HG03095 (cell line): ENCODE data around the gene LUC7L2.
"Not testable (repeated sequence)": the region's sequence is repeated elsewhere in the genome, so short reads cannot be mapped to it uniquely, and the experiment has no call there.

Experiments used
- ATAC-seq: cut with Tn5 transposase; IDR thresholded peaks from one replicate; pipeline ENCODE4 v1.9.1; 2021; ENCODE audit warnings: moderate library complexity; ENCODE audit not compliant: unreplicated experiment

LUC7L2 gene

DNA sequence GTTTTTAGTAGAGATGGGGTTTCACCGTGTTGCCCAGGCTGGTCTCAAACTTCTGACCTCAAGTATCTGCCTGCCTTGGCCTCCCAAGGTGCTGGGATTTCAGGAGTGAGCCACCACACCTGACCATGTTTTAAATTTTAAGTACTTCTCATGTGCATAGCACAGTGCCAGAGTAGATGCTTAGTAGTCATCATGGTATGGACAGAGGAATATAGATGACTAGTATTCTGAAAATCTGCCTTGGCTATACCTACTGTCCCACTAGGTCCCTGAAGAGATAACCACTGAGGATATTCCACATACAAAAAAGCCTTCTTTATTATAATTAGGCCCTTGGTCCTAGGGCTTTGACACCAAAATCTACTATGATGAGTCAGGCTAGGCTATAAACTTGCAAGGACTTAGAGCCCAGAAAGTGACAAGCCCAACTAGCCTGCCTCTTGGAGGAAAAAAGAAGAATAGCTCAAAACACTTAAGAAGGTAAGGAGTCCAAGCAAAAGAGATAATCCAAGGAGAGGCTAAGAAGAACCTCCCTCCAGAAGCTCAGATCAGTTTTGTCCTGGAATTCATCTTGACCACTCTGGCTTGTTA is 34.0 kb downstream of the LUC7L2 start:
- no peak for ATAC-seq

DNA sequence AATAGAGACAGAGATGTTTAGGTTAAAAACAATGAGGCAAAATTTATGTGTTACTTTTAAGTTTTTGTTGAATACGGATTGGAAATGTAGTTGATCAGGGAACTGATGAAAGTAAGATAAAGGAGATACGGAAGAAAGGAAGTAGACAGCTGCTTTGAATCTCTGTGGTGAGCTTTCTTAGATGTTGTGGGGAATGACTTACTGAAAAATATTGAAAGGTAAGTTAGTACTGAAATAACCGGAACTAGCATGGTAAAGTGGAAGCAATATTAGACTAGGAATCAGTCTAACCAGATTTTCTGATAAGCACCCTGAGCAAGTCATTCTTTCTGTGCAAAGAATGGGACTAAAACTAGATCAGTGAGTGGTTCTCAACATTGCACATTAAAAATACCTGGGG is 34.8 kb downstream of the LUC7L2 start:
- ATAC-seq = no peak

DNA sequence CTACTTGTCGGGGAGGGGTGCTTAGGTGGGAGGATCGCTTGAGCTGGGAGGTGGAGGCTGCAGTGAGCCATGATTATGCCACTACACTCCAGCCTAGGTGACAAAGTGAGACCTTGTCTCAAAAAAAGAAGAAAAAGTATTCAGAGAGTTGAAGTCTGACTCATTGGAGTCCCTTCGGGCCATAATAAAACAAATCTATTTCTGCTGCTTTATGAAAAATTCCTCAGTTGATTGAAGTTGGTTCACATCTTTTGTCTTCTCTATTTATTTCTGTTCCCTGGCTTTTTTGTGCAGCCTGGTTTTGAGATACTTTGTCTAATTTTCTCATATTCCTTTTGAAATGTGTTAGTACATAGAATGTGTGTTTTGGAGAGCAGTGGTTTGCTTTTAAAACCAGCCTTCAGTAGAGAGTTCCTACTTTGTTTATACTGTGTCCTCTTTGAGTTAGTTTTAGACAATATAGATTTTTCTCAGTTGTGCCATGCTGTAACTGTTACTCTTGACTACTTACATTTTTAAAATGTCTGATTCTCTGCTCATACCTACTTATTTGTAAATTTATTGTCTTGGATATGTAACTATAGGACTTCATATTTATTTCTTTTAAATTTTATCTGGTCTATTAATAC is 36.7 kb downstream of the LUC7L2 start:
- no peak for ATAC-seq

DNA sequence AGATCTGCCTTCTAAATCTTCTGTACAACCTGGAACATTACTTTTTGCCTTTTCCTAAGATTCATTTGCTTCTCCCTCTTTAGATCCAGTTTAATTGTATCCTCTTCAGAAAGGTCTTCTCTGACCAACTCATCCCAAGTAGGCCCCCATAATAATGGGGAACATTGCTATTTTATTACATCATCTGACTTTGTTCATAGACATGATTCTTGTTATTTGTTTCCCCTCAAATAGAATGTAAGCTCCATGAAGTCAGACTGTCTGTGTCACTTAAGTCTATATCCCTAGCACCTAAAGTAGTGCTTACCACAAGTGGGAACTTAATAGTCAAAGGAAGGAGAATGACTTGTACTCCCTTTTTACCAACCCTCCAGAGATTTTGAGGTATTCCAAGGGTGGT is 37.5 kb downstream of the LUC7L2 start:
- no peak for ATAC-seq

DNA sequence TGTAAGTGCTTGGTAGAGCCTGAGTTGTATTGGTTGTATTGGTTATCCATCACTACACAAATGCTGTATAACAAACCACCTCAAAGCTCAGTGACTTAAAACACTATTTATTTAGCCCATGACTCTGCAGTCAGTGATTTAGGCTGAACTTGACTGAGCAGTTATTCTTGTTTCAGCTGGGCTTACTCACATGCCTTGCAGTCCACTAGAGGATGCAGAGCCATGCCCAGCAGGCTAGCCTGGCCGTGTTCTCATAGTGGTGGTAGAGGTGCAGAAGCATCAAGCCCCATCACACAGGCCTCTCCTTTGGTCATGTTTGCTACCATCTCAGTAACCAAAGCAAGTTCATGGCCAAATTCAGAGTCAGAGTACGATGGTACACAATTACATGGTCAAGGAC is 43.9 kb downstream of the LUC7L2 start:
- ATAC-seq = no peak

DNA sequence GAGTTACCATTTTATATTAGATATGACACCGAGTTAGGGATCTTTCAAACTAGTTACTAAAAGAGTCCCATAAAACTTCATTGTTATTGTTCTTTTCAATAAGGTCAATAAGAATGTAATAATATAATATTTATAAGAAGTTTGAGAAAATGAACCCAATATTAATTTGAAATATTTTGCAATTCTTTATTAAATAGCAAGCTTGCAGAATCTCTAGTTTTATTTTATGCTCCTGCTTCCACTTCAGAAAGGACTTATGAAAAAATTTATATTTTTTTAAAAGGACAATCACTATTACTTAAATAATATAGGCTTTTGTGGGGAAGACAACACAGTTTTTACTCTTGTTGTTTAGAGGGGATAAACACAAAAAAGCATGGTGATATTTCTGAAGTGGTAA is 47.9 kb downstream of the LUC7L2 start:
- ATAC-seq = no peak

DNA sequence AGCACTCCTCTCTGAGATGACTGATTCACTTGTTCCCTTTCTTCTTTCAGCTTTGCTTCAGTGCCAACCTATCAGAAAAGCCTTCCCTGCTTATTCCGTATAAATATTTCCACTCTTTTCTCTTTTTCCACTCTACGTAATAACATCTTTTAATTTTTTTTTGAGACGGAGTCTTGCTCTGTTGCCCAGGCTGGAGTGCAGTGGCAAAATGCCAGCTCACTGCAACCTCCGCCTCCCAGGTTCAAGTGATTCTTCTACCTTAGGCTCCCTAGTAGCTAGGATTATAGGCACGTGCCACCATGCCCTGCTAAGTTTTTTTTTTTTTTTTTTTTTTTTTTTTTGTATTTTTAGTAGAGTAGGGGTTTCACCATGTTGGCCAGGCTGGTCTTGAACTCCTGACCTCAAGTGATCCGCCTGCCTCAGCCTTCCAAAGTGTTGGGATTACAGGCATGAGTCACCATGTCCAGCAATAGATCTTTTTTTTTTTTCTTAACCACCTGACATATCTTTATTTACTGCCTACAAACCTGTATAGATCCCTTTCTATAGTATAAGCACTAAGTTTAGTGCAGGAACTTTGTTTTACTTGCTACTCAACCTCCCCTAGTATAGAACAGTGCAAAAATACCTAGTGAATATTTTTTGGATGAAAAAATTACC is 55.2 kb downstream of the LUC7L2 start:
- not testable (repeated sequence) for ATAC-seq

DNA sequence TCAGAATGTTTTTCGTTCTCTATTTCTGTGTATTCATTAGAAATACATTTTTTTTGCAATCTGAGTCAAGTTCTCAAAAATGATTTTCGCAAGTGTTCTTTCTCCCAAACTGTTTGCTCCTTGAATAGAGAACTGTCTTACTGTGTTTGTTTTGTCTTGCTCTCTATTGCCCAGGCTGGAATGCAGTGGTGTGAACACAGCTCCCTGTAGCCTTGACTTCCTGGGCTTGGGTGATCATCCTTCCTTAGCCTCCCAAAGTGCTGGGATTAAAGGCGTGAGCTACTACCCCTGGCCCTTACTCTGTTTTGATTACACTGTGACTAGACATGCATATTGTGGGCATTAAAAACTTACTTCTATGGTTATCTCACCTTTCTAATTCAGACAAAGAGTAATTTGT is 56.7 kb downstream of the LUC7L2 start:
- ATAC-seq = no peak

DNA sequence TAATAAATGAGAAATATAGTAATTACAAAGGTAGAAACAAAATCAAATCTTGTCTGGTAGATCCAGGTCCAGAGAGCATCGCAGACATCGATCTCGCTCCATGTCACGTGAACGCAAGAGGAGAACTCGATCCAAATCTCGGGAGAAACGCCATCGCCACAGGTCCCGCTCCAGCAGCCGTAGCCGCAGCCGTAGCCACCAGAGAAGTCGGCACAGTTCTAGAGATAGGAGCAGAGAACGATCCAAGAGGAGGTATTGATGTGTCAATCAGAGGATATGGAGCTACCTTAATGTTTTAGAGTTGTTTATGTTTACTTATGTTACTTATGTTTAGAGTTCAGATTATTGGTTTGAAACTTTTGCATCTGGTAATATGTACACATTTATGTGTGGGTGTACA is 57.8 kb downstream of the LUC7L2 start:
- no peak for ATAC-seq

DNA sequence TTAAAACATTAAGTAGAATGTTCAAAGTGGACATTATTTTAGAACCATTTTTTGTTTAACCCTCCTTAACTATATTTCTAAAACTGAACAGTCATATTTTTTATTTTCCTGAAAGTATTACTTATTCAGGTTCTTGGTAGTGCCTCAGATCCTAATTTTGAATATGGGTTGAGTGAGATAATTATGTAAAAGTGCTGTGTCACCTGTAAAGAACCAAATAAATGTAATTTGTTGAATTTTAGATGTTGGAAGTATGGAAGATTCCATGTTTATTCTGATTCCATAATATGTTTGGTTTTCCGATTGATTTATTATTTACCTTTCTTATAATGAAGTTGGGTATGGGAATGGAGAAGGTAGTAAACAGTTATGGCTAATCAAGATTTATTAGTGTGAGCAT is 61.4 kb downstream of the LUC7L2 start:
- ATAC-seq = no peak

DNA sequence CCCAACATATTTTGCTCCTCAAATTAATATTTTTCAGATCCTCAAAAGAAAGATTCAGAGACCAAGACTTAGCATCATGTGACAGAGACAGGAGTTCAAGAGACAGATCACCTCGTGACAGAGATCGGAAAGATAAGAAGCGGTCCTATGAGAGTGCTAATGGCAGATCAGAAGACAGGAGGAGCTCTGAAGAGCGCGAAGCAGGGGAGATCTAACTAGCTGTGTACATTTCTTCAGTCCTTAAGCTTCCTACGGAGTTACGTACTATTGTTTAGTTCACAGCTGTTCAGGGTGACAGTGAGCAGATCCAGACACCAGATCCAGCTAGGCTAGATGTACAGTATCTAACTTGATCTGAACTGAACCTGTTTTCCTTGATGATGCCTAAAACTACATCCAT is 62.4 kb downstream of the LUC7L2 start:
- no peak for ATAC-seq

DNA sequence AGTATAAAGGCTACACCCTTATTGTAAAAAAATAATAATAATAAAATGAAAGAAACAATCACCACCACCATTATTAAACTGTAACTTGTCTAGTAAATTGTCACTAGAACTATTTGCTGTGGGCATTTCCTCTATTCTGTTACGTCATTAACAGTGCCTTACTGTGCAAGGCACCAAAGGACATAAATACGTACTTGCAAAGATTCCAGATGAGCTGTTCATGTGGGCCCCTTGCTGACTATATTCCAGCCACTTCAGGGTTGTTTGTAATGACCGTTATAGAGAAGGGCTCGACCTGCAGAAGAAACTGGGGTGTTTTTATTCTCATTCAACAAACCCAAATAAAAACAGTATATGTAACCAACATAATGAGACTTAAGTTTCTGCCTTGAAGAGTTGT is 63.4 kb downstream of the LUC7L2 start:
- no peak for ATAC-seq

DNA sequence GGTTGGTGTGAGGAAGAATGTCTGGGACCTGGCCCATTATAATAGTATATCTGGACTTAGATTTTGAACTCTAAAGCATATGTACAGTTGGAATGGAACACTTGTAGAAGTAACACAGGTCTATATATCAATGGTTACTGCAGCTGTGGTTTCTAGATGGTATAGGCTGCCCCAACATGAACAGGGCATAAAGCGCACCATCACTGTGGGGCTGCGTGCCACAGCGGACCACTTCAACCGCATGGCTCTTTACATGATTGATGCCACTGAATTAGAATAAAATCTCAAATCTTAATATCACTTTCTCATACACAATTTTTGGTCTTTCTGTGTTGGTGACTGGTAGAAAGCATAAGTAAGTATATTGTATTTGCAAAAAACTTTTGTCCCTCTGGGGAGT is 64.3 kb downstream of the LUC7L2 start:
- ATAC-seq = no peak

DNA sequence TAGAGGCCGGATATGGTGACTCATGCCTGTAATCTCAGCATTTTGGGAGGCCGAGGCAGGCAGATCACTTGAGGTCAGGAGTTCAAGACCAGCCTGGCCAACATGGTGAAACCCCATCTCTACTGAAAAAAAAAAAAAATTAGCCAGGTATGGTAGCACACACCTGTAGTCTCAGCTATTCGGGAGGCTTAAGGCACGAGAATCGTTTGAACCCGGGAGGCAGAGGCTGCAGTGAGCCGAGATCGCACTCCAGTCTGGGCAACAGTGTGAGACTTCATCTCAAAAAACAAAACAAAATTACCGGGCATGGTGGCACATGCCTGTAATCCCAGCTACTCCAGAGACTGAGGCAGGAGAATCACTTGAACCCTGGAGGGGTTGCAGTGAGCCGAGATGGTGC is 66.0 kb downstream of the LUC7L2 start:
- not testable (repeated sequence) for ATAC-seq

DNA sequence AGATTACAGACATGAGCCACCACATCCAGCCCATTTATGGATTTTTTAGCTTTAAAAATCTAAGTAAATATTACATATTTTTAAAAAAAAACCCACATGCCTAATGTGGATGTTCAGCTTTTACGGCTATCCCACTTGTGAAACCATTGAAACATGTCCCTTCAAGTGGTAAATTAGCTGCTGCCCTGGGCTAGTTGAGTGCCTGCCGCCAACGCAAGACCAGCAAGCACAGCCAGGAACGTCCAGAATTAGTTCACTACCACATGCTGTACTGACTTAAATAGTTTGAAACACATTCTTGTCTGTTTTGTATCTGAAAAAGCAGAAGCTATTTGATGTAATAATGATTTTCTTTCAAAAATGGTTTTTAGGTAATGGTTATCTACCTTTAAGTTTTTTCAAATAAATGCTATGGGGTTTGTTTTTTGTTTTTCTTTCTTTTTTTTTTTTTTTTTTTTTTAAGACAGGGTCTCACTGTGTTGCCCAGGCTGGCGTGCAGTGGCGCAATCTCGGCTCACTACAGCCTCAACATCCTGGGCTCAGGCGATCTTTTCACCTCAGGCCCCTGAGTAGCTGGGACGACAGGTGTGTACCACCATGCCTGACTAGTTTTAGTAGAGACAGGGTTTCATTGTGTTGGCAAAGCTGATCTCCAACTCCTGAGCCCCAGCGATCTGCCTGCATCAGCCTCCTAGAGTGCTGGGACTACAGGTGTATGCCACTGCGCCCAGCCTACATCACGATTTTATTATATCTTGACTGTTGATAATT is 66.7 kb downstream of the LUC7L2 start:
- ATAC-seq = no peak

DNA sequence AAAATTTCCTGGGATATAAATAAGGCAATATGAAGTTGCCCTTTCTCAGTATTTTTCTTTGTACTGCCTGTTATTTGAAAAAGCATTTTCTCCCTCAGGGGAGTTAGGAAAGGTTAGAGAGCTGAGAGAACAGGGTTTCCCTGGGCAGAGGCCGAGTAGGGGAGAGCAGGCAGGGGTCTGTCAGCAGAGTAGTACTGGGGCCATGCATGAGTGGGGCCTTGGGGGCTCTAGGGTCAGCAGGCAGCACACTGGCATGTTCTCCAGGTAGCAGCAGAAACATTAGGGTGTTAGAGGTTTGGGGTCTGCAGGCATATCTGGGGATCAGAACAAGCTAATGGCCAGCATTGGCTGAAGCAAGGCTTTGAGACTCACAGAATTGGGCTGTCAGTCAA is 67.3 kb downstream of the LUC7L2 start:
- ATAC-seq = no peak

DNA sequence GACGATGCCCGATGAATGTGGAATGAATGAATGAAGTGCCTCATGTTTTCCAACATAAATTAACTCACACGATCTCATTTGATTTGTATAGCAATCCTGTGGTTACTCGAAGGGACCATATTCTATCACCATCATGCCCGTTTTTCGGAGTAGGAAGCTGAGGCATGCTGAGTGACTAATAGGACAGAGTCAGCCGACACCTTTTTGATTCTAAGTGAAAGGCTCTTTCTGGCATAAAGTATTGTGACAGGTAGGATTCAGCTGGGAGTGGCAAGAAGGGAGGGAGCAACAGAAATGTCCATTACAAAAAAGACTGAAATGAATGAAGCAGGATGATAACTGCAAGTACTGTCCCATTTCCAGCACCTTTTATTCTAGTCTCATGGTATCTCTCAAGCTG is 68.1 kb downstream of the LUC7L2 start:
- ATAC-seq = no peak

DNA sequence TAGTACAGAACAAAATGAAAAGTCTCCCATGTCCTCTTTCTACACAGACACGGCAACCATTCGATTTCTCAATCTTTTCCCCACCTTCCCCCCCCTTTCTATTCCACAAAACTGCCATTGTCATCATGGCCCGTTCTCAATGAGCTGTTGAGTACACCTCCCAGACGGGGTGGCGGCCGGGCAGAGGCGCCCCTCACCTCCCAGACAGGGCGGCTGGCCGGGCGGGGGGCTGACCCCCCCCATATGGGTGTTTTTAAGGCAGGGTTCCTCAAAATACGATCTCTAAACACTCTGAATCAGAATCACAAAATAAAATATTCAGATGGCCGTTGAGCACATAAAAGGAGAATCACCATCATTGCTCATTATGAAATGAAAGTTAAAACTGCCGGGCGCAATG is 70.0 kb downstream of the LUC7L2 start:
- ATAC-seq = not testable (repeated sequence)

DNA sequence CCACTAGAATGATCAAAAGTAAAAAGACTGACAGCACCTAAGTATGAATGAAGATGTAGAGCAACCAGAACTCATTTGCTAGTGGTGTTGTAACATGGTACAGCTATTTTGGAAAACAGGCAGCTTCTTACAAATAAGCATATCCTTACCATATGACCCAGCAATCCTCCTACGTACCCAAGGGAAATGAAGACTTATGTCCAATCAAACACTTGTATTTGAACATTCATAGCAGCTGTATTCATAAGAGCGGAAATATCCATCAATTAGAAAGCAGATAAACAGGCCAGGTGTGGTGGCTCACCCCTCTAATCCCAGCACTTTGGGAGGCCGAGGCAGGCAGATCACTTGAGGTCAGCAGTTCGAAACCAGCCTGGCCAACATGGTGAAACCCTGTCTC is 70.7 kb downstream of the LUC7L2 start:
- no peak for ATAC-seq

DNA sequence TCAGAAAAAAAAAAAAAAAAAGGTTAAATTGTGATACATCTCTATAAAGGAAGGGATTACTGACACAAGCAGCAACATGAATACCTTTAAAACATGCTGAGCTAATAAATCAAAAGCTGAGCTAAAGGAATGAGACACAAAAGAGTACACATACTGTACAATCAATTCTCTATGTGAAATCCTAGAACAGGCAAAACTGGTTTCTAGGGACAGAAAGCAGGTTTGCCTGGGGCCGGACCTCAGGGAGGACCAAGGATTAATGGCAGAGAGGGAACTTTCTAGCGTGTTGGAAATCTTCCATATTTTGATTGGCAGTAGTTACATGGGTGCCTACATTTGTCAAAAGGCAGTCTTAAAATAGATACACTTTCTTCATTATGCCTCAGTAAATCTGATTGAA is 71.3 kb downstream of the LUC7L2 start:
- no peak for ATAC-seq

DNA sequence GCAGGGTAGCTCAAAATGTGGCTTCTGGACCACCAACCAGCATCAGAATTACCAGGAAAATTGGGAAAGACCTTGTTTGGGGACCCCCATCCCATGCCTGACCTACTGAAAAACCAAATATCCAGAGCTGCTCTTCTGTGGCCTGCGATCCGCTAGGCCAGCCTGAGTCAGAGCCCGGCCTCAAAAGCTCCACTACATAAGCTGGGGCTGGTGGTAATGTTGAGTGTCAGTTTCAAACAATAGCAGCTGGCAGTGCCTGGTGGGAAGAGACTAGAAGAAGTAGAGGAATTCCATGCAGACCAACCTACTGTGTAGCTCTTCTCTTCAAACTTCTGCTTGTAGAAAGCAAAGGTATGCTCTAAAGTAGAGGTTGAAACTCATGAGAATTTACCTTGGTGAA is 71.8 kb downstream of the LUC7L2 start:
- no peak for ATAC-seq

DNA sequence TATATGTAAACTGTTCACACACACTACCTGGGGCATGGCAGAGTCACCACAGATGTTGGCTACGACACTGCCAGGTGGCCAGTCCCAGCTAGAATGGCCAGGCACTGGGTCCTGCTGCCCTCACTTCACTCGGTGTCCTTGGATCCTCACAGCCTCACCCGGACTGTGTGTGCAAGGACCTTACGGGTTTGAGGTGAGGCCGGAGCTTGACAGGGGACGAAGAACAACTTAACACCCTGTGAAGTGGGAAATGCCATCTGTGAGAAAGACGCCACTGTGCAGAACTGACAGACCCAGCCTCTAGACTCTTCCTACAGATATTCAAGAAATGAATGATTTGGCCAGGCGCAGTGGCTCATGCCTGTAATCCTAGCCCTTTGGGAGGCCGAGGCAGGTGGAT is 77.1 kb downstream of the LUC7L2 start:
- no peak for ATAC-seq
